ENCODE results near the gene CHIT1.

Gene CHIT1

GRCh38 chr1:203174324-203174985 is 55.0 kb downstream of the CHIT1 start:
- DNase-seq: no peak

DNA sequence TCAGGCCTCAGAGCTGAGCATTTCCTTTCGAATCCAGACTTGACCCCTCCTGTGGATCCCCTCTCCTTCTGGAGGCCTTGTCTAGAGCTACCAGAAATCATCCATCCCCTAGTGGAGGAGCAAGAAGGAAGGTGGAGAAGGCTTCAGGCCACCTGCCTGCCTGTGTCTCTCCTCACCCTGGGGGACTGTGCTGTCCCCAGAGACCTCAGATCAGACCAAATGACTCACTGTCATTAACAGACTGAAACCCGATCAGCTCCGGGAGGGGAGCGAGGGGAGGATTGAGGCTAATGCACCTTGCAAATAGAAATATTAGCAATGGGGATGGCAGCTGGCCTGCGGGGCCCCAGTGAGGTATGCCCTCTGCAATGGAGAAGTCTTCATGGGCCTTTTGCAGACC is 55.9 kb downstream of the CHIT1 start:
- no peak for DNase-seq

- DNase-seq: no peak
Measured at GRCh38 chr1:203173011-203173555, 56.4 kb downstream of the CHIT1 start.

- DNase-seq: peak in 8 of 14 donors; percentile 18 to 60 (median 46)
Measured at GRCh38 chr1:203172184-203173010, 57.1 kb downstream of the CHIT1 start.

- DNase-seq: no peak
Measured at GRCh38 chr1:203171341-203172183, 57.9 kb downstream of the CHIT1 start.

GRCh38 chr1:203170625-203171330 is 58.7 kb downstream of the CHIT1 start:
- no peak for DNase-seq

- no peak for DNase-seq
Measured at GRCh38 chr1:203169770-203170520, 59.5 kb downstream of the CHIT1 start.

- no peak for DNase-seq
Measured at GRCh38 chr1:203168991-203169390, 60.5 kb downstream of the CHIT1 start.

DNA sequence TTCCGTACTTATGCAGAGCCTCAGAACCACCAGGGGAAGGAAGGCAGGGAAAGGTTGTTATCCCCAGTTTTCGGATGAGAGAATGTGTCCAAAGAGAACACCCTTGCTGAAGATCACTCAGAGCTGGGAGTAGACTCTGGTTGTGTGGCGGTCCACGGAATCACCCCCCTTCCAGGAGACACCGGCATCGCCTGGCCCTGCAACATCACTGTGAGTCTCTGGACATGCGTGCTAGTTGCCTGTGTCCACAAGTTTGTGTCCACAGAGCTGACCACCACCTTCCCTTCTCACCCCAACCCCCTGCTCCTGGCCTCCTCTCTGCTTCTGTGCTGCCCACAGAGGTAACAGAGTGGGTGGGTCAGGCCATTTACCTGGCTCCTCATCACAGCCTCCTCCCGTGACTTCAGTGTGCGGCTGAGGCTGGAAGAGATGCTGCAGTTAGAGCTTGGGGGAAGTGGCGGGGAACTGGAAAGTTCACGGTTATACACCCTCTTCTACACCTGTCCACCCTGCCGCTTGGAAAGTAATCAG is 61.2 kb downstream of the CHIT1 start:
- no peak for DNase-seq

- no peak for DNase-seq
Measured at GRCh38 chr1:203167913-203168200, 61.6 kb downstream of the CHIT1 start.

GRCh38 chr1:203167026-203167912 is 62.2 kb downstream of the CHIT1 start:
- DNase-seq: no peak

- DNase-seq: peak in 1 of 14 donors; percentile 45
Measured at GRCh38 chr1:203166192-203166940, 63.1 kb downstream of the CHIT1 start.
